K562 (cell line): ENCODE data around the gene TMA7B. TPM values are rescaled to one million over a fixed set of nuclear protein-coding genes. Genes with fewer than 3 reads are reported as not detected.

Experiments
- BHLHE40 ChIP-seq: IDR thresholded peaks from 2 replicates; pipeline ENCODE4 v1.6.1; 2011; ENCODE audit warnings: low read length, improper control_type of control experiment
- CEBPG ChIP-seq, 3 experiments: fragments of 200-800 bp in 1 of 3; sonication (Bioruptor generic) in 1 of 3; sonication (generic) in 1 of 3; formaldehyde crosslinking in 1 of 3; IDR thresholded peaks in 2 of 3; conservative IDR thresholded peaks in 1 of 3; 2 replicates each; pipeline versions ENCODE4 v1.6.1 to v1.8.0; 2016 to 2022; ENCODE audit warnings: missing compliant biosample characterization in 2 of 3, missing genetic modification characterization in 2 of 3, mild to moderate bottlenecking in 1 of 3, missing genetic modification reagents in 1 of 3
- DEAF1 ChIP-seq: fragments of 450-650 bp; formaldehyde crosslinking; IDR thresholded peaks from 2 replicates; pipeline ENCODE4 v1.4.0; 2020; ENCODE audit warnings: mild to moderate bottlenecking, moderate library complexity
- DPF2 ChIP-seq: fragments of 450-650 bp; IDR thresholded peaks from 2 replicates; pipeline ENCODE4 v1.6.1; 2016
- EP400 ChIP-seq: fragments of 450-650 bp; IDR thresholded peaks from 2 replicates; pipeline ENCODE4 v1.6.1; 2017; ENCODE audit warnings: antibody characterized with exemption, mild to moderate bottlenecking, moderate library complexity
- FOXK2 ChIP-seq, 2 experiments: fragments of 450-650 bp; IDR thresholded peaks in 1 of 2; conservative IDR thresholded peaks in 1 of 2; 2 replicates each; pipeline ENCODE4 v1.6.1; 2016; ENCODE audit warnings: low read depth in 2 of 2, mild to moderate bottlenecking in 1 of 2
- HDAC2 ChIP-seq: fragments of 450-650 bp; IDR thresholded peaks from 2 replicates; pipeline ENCODE4 v1.6.1; 2016; ENCODE audit warnings: mild to moderate bottlenecking
- LCOR ChIP-seq: sonication (generic); formaldehyde crosslinking; IDR thresholded peaks from 2 replicates; pipeline ENCODE4 v1.8.0; 2022; ENCODE audit warnings: mild to moderate bottlenecking, missing genetic modification reagents
- MLX ChIP-seq, 2 experiments: fragments of 450-650 bp in 1 of 2; sonication (generic) in 1 of 2; formaldehyde crosslinking; conservative IDR thresholded peaks; 2 replicates each; pipeline versions ENCODE4 v1.4.0 to v1.8.1; 2020 to 2022; ENCODE audit warnings: mild to moderate bottlenecking in 1 of 2, missing genetic modification reagents in 1 of 2
- NFIC ChIP-seq: fragments of 450-650 bp; IDR thresholded peaks from 2 replicates; pipeline ENCODE4 v1.6.1; 2017; ENCODE audit warnings: mild to moderate bottlenecking, inconsistent platforms
- RNF2 ChIP-seq: sonication (generic); IDR thresholded peaks from 2 replicates; pipeline ENCODE4 v1.6.1; 2016
- SMARCB1 ChIP-seq: IDR thresholded peaks from 2 replicates; pipeline ENCODE4 v1.6.1; 2011; ENCODE audit warnings: improper control_type of control experiment, low read depth; ENCODE audit not compliant: insufficient read length
- ZNF311 ChIP-seq: fragments of 250-450 bp; sonication (Bioruptor Pico); IDR thresholded peaks from 2 replicates; pipeline ENCODE4 v1.4.0; 2020; ENCODE audit warnings: mild to moderate bottlenecking, moderate library complexity
- ZNF354B ChIP-seq: fragments of 250-450 bp; sonication (Bioruptor Pico); IDR thresholded peaks from 2 replicates; pipeline ENCODE4 v1.4.0; 2020
- polyA plus RNA-seq, 8 experiments: library from polyadenylated mRNA; depleted of rRNA in 4 of 8; stranded (reverse) in 5 of 8; unstranded in 3 of 8; fragments of >200 nt; fragmentation: Nextera tagmentation in 2 of 8; fragmentation: Illumina TruSeq in 1 of 8; extraction: Ambion mirVana in 2 of 8; extraction: Trizol in 1 of 8; gene quantifications; 2 replicates each; pipeline versions ENCODE4 v1.2.1 to v1.2.3, GENCODE V29; 2011 to 2014; ENCODE audit warnings: inconsistent platforms in 1 of 8, missing spikeins in 1 of 8
- total RNA-seq, 7 experiments: library from RNA; depleted of rRNA in 6 of 7; stranded (reverse); fragments of >200 nt in 6 of 7; fragmentation: Illumina TruSeq in 2 of 7; extraction: Trizol in 2 of 7; gene quantifications; 2 replicates each; pipeline versions ENCODE4 v1.2.1 to v1.2.3, GENCODE V29; 2011 to 2021; ENCODE audit warnings: low replicate concordance in 1 of 7
- TF ChIP-seq, protein P1 (sequence below): fragments of 450-650 bp; IDR thresholded peaks from 2 replicates; pipeline ENCODE4 v1.6.1; 2018; ENCODE audit not compliant: partially characterized antibody
- TF ChIP-seq, protein P2 (sequence below), 2 experiments: fragments of 150-350 bp in 1 of 2; IDR thresholded peaks; 2 replicates each; pipeline ENCODE4 v1.6.1; 2012 to 2016; ENCODE audit warnings: low read depth in 2 of 2, low read length in 2 of 2, mild to moderate bottlenecking in 1 of 2, moderate library complexity in 1 of 2

Gene TMA7B
- total and polyA plus RNA-seq, 9 of the 15 experiments (the other 6 are each of a cell fraction or from before 2014, with no cell fraction given) = 5.6 to 14.2 (median 11.8) TPM

- TF ChIP-seq, protein P1, sequence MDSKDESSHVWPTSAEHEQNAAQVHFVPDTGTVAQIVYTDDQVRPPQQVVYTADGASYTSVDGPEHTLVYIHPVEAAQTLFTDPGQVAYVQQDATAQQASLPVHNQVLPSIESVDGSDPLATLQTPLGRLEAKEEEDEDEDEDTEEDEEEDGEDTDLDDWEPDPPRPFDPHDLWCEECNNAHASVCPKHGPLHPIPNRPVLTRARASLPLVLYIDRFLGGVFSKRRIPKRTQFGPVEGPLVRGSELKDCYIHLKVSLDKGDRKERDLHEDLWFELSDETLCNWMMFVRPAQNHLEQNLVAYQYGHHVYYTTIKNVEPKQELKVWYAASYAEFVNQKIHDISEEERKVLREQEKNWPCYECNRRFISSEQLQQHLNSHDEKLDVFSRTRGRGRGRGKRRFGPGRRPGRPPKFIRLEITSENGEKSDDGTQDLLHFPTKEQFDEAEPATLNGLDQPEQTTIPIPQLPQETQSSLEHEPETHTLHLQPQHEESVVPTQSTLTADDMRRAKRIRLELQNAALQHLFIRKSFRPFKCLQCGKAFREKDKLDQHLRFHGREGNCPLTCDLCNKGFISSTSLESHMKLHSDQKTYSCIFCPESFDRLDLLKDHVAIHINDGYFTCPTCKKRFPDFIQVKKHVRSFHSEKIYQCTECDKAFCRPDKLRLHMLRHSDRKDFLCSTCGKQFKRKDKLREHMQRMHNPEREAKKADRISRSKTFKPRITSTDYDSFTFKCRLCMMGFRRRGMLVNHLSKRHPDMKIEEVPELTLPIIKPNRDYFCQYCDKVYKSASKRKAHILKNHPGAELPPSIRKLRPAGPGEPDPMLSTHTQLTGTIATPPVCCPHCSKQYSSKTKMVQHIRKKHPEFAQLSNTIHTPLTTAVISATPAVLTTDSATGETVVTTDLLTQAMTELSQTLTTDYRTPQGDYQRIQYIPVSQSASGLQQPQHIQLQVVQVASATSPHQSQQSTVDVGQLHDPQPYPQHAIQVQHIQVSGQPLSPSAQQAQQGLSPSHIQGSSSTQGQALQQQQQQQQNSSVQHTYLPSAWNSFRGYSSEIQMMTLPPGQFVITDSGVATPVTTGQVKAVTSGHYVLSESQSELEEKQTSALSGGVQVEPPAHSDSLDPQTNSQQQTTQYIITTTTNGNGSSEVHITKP = peak; percentile 92
- peak; percentile 92 for TF ChIP-seq DPF2
- TF ChIP-seq SMARCB1 = no peak
- TF ChIP-seq DEAF1 = no peak
- peak; percentile 88 for TF ChIP-seq RNF2
- peak; percentile 58; the same call in 1 of the 2 replicates for TF ChIP-seq LCOR
- 0 out of 2 replicates have a peak, but pooled peaks have one; percentile 51 for TF ChIP-seq EP400
- TF ChIP-seq MLX (CRISPR knock-in tag; conservative IDR thresholded peaks at IDR 0.05) = no peak
- peak; percentile 69 for TF ChIP-seq NFIC
- TF ChIP-seq ZNF354B (CRISPR knock-in tag) = no peak
- TF ChIP-seq BHLHE40 = peak; percentile 54
- 0 out of 4 replicates have a peak, but pooled peaks of 1 of the 2 experiments have one; percentile 32 for TF ChIP-seq FOXK2 (conservative IDR thresholded peaks at IDR 0.05 in 1 of 2, IDR thresholded peaks at IDR 0.05 in 1 of 2; ENCODE audit: low read depth in 2 of 2)
- peak; percentile 44; the same call in 1 of the 2 replicates for TF ChIP-seq HDAC2
- TF ChIP-seq CEBPG (CRISPR knock-in tag; IDR thresholded peaks at IDR 0.05) = peak; percentile 76
- peak; percentile 51 to 88; a peak in 3 of 4 replicates for TF ChIP-seq CEBPG (tag; conservative IDR thresholded peaks at IDR 0.05 in 1 of 2, IDR thresholded peaks at IDR 0.05 in 1 of 2)
- TF ChIP-seq, protein P2, sequence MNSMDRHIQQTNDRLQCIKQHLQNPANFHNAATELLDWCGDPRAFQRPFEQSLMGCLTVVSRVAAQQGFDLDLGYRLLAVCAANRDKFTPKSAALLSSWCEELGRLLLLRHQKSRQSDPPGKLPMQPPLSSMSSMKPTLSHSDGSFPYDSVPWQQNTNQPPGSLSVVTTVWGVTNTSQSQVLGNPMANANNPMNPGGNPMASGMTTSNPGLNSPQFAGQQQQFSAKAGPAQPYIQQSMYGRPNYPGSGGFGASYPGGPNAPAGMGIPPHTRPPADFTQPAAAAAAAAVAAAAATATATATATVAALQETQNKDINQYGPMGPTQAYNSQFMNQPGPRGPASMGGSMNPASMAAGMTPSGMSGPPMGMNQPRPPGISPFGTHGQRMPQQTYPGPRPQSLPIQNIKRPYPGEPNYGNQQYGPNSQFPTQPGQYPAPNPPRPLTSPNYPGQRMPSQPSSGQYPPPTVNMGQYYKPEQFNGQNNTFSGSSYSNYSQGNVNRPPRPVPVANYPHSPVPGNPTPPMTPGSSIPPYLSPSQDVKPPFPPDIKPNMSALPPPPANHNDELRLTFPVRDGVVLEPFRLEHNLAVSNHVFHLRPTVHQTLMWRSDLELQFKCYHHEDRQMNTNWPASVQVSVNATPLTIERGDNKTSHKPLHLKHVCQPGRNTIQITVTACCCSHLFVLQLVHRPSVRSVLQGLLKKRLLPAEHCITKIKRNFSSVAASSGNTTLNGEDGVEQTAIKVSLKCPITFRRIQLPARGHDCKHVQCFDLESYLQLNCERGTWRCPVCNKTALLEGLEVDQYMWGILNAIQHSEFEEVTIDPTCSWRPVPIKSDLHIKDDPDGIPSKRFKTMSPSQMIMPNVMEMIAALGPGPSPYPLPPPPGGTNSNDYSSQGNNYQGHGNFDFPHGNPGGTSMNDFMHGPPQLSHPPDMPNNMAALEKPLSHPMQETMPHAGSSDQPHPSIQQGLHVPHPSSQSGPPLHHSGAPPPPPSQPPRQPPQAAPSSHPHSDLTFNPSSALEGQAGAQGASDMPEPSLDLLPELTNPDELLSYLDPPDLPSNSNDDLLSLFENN (IDR thresholded peaks at IDR 0.05; ENCODE audit: low read depth in 2 of 2, low read length in 2 of 2) = peak in 1 of 2 experiments; percentile 64; a peak in 1 of 4 replicates
- 0 out of 2 replicates have a peak, but pooled peaks have one; percentile 16 for TF ChIP-seq ZNF311 (CRISPR knock-in tag)
Observed at GRCh38 chr22:39960791-39961746, 872 bp downstream of the TMA7B start (continued).
